T-helper 17 cell (primary cell): ENCODE measurements around the gene GNG2. TPM values are rescaled to one million over a fixed set of nuclear protein-coding genes. Genes with fewer than 3 reads are reported as not detected.

Source experiments
- ATAC-seq: fragments of 150-1000 bp; cut with Tn5 transposase; 2 replicates; pipeline ENCODE4 v1.10.0; 2021; ENCODE audit warnings: mild to moderate bottlenecking, moderate library complexity
- DNase-seq, 3 donors: peaks; one replicate each; pipeline versions ENCODE4 v3.0.0 to v3.0.0-alpha.2; 2020 to 2021
- H3K9me3 ChIP-seq: one replicate; pipeline ENCODE4 v1.7.0; 2013; ENCODE audit warnings: low read length, mild to moderate bottlenecking; ENCODE audit not compliant: control insufficient read depth, poor library complexity, severe bottlenecking
- H3K27ac Mint-ChIP-seq: one replicate; pipeline ENCODE4 v1.8.0; 2022; ENCODE audit warnings: mild to moderate bottlenecking, moderate library complexity, mixed read lengths
- H3K27me3 Mint-ChIP-seq: one replicate; pipeline ENCODE4 v1.8.0; 2022; ENCODE audit warnings: mixed read lengths
- H3K36me3 Mint-ChIP-seq: one replicate; pipeline ENCODE4 v1.8.0; 2022; ENCODE audit warnings: low read depth, mixed read lengths
- H3K4me1 Mint-ChIP-seq: one replicate; pipeline ENCODE4 v1.8.0; 2022; ENCODE audit warnings: mild to moderate bottlenecking, mixed read lengths
- H3K4me3 Mint-ChIP-seq: one replicate; pipeline ENCODE4 v1.8.0; 2022; ENCODE audit warnings: mild to moderate bottlenecking, moderate library complexity, mixed read lengths
- total RNA-seq, 4 donors: library from RNA in 2 of 4; stranded (reverse) in 2 of 4; gene quantifications; one replicate each; pipeline ENCODE4 v1.2.3 and lab custom pipeline; 2022 to 2026

Gene GNG2
- total RNA-seq, 2 donors from 2014 or later = 194 to 208 TPM

- Mint-ChIP-seq H3K36me3 (peaks cover 4% of the 10 kb centered on the region), H3K4me3 (no peak overlapping the region), H3K27ac (no peak overlapping the region), H3K27me3 (peaks cover 11% of the 10 kb centered on the region), H3K4me1 (no peaks in the 10 kb centered on the region)
- DNase-seq = peak; percentile 62 to 81 (median 65)
- H3K9me3 ChIP-seq = no peaks in the 10 kb centered on the region
- peak; percentile 86 for ATAC-seq
These were observed 118.8 kb downstream of the GNG2 start for GRCh38 chr14:51979088-51979709.

DNA sequence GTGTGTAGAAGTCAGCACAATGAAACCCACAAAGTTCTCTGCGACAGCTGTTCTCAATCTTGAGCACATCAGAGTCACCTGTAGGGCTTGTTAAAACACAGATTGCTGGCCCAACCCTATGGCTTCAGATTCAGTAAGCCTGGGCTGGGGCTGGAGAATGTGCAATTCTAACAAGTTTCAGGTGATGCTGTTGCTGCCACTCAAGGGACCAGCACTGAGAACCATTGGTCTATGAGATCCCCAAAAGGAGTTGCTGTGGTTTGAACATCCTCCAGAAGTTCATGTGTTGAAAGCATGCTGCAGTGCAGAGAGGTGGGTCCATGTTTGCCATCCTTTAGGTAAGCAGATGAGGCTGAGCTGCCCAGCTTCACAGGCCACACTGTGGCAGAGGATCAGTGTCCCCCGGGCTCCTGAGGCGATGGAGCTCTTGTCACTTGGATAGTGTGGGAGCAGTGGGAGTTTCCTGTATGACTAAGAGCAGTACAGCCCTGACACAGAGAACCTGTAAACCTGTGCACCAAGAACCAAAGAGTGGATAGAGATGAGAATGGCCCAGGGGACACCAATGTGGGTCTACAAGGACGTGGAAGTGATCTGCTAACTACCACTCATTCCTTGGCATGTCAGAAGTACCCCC, 120.9 kb downstream of the GNG2 start:
- no peak overlapping the region for H3K27ac Mint-ChIP-seq
- peaks cover 16% of the 10 kb centered on the region for H3K27me3 Mint-ChIP-seq
- no peak for DNase-seq
- peaks cover 4% of the 10 kb centered on the region for H3K36me3 Mint-ChIP-seq
- no peaks in the 10 kb centered on the region for H3K9me3 ChIP-seq
- peaks cover 5% of the 10 kb centered on the region for H3K4me1 Mint-ChIP-seq
- ATAC-seq = no peak
- no peak overlapping the region for H3K4me3 Mint-ChIP-seq

DNA sequence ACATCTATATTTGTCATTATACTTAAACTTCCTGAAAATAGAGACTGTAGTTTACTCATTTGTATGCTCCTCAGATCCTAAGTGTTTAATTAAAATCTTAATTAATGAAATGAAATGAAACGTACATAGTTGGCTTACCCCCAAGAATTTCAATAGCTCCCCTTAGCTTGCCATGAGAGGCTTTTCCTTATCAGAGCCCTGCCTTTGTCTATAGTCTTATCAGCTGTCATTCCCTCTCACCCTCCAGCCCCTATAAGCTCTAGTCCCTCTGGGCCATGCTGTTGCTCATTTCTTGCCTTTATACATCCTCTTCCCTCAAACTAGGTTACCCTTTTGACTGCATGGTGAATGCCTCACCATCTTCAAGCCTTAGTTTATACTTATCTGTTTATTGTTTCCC, 127.8 kb downstream of the GNG2 start:
- peak overlapping the region; percentile 97 for H3K27ac Mint-ChIP-seq
- H3K4me1 Mint-ChIP-seq = peaks cover 18% of the 10 kb centered on the region
- no peaks in the 10 kb centered on the region for H3K9me3 ChIP-seq
- ATAC-seq (no peak), DNase-seq (no peak)
- H3K27me3 Mint-ChIP-seq = peaks cover 5% of the 10 kb centered on the region
- H3K4me3 Mint-ChIP-seq = peak overlapping the region; percentile 98
- H3K36me3 Mint-ChIP-seq = no peaks in the 10 kb centered on the region

GRCh38 chr14:51989293-51990234, 129.2 kb downstream of the GNG2 start, which contains the start of gene RTRAF:
Gene RTRAF, plus strand, starts transcription at chr14:51989546. Its CDS starts 94 bp downstream, at chr14:51989640.
- peak within 1 kb of the TSS; percentile 98 for H3K4me3 Mint-ChIP-seq
- ATAC-seq (peak; percentile 97), DNase-seq (peak; percentile 88 to 90 (median 88))
- H3K27ac Mint-ChIP-seq = peak within 1 kb of the TSS; percentile 97
- H3K36me3 Mint-ChIP-seq = peaks cover 5% of the 10 kb centered on the region
- no peaks in the 10 kb centered on the region for H3K9me3 ChIP-seq
- H3K4me1 Mint-ChIP-seq = peaks cover 22% of the 10 kb centered on the region
- peaks cover 5% of the 10 kb centered on the region for H3K27me3 Mint-ChIP-seq

DNA sequence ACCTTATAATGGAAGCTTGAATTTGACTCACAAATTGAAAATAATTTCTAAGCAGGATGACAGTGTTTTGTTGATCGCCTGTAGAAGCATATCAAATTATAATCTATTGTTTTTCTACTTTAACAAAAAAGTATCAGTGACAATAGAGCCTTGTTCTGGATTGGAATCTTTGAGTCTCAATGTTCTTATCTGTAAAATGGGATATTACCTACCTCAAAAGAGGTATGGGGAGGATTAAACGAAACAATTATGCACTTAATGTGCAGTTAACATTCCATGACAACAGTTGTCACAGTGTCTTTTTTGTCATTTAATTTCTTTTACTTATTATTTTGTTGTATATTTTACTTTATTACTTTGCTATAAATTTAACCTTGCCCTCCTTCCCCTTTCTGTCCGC, 130.1 kb downstream of the GNG2 start:
- Mint-ChIP-seq H3K4me3 (peak overlapping the region; percentile 98), H3K27me3 (no peaks in the 10 kb centered on the region), H3K4me1 (peaks cover 20% of the 10 kb centered on the region), H3K27ac (peak overlapping the region; percentile 97), H3K36me3 (peaks cover 11% of the 10 kb centered on the region)
- ATAC-seq (no peak), DNase-seq (no peak)
- no peaks in the 10 kb centered on the region for H3K9me3 ChIP-seq

DNA sequence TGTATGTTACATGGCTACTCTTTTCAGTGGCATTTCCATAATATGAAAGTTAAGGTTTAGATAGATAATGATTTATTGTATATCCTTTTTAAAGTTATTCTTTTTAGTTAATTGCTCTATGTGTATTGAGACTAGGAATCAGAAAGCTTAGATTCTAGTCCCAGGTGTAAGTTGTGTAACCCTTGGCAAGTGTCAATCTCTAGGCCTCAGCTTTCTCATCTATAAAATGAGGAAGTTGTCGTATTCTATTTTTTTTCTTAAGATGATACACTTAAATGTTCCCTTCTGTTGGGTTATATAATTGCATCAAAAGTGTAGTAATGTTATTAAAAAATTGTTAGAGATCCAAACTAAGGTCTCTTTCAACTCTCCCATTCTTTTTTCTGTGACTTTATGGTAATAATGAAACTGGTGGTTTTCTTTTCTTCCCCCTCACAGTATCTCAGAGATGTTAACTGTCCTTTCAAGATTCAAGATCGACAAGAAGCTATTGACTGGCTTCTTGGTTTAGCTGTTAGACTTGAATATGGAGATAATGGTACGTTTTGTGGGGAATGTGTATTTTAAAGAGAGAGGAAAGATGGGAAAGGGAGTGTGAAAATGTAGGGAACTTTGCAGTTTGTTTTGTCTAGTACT, 133.0 kb downstream of the GNG2 start:
- ATAC-seq (no peak), DNase-seq (no peak)
- Mint-ChIP-seq H3K4me1 (peaks cover 19% of the 10 kb centered on the region), H3K27me3 (no peaks in the 10 kb centered on the region), H3K36me3 (peaks cover 11% of the 10 kb centered on the region), H3K27ac (peak overlapping the region; percentile 85), H3K4me3 (no peak overlapping the region)
- no peaks in the 10 kb centered on the region for H3K9me3 ChIP-seq

GRCh38 chr14:51996148-51996746, 135.8 kb downstream of the GNG2 start:
- H3K4me3 Mint-ChIP-seq = no peak overlapping the region
- no peaks in the 10 kb centered on the region for H3K9me3 ChIP-seq
- ATAC-seq (peak; percentile 44), DNase-seq (no peak)
- H3K4me1 Mint-ChIP-seq = peaks cover 8% of the 10 kb centered on the region
- H3K27ac Mint-ChIP-seq = no peak overlapping the region
- peaks cover 11% of the 10 kb centered on the region for H3K36me3 Mint-ChIP-seq
- no peaks in the 10 kb centered on the region for H3K27me3 Mint-ChIP-seq

DNA sequence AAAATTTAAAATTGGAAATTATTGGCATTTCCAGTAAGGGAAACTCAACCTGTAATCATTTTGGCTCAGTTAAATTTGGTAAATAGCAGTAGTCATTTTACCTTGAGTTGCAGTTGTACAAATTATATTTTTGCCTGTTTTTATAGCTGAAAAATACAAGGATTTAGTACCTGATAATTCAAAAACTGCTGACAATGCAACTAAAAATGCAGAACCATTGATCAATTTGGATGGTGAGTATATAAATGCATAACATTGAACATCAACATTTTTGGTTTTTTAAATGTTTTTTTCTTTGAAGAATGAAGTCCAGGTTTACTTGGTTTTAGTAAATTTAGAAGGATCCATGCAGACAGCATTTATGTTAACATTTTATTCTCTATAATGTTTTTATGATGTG, 137.9 kb downstream of the GNG2 start:
- H3K9me3 ChIP-seq = no peaks in the 10 kb centered on the region
- peaks cover 11% of the 10 kb centered on the region for H3K36me3 Mint-ChIP-seq
- DNase-seq = no peak
- no peak overlapping the region for H3K27ac Mint-ChIP-seq
- no peaks in the 10 kb centered on the region for H3K27me3 Mint-ChIP-seq
- ATAC-seq = no peak
- H3K4me1 Mint-ChIP-seq = peaks cover 8% of the 10 kb centered on the region
- no peak overlapping the region for H3K4me3 Mint-ChIP-seq

DNA sequence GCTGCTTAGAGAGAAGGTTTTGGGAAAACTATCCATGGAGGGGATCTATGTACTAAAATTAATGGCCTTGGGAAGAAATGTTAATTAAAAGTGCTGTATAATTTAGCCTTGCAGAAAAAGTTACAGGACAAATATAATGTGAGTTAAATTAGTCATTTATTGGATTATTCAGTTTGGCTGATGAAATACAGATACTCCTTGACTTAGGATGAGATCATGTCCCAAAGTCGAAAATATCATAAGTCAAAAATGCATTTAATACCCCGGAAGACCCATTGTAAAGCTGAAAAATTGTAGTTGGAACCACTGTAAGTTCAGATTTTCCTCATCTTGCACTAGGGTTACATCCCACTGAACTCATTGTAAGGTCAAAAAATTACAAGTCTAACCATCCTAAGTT, 138.7 kb downstream of the GNG2 start:
- ATAC-seq = no peak
- H3K36me3 Mint-ChIP-seq = peaks cover 8% of the 10 kb centered on the region
- peaks cover 4% of the 10 kb centered on the region for H3K4me1 Mint-ChIP-seq
- H3K4me3 Mint-ChIP-seq = no peak overlapping the region
- H3K9me3 ChIP-seq = no peaks in the 10 kb centered on the region
- H3K27ac Mint-ChIP-seq = no peak overlapping the region
- no peak for DNase-seq
- no peaks in the 10 kb centered on the region for H3K27me3 Mint-ChIP-seq

DNA sequence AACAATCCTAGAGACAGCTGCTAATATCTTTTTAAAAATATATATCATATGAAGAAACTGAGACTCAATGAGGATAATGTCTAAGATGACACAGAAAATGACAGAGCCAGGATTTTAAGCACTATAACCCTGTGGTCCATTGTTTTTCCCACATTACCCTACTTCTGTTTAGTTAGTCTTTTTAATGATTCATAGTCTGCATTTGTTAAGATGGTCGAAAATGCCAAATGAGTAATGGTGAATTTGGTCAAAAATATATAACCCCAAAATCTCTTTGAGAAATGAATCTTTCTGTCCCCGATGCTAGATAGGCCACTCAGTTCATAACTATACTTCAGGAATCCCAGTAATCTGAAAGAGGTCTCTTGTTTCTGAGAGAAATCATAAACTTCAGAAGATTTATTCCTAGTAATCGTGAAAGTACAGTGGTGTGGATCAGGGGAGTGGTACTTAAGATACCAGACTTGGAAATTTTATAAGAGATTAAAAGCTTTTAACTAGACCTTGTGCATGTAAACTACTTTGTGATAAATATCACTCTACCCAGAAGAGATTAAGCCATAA, 139.7 kb downstream of the GNG2 start:
- Mint-ChIP-seq H3K36me3 (peaks cover 5% of the 10 kb centered on the region), H3K27ac (no peak overlapping the region), H3K4me1 (no peaks in the 10 kb centered on the region), H3K27me3 (no peaks in the 10 kb centered on the region), H3K4me3 (no peak overlapping the region)
- H3K9me3 ChIP-seq = no peaks in the 10 kb centered on the region
- DNase-seq (no peak), ATAC-seq (no peak)

DNA sequence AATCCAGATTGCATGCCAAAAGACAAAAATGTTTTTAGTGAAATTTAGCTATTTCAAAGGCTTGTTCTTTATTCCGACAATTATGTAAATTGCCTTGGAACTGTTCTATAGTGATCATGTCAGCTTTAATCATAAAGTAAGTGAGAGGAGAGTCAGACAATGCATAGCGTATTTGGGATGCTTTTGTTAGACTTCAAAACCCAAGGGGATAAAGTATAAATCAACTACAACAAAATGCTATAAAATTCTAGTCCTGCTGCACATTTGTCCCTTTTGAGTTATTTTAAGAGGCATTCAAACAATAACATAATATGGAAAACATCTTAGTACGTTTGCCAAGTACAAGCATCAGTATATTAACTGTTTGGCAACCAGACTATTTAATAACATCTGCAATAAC, 140.3 kb downstream of the GNG2 start:
- Mint-ChIP-seq H3K4me3 (no peak overlapping the region), H3K4me1 (no peaks in the 10 kb centered on the region), H3K27me3 (no peaks in the 10 kb centered on the region), H3K27ac (no peak overlapping the region), H3K36me3 (peaks cover 6% of the 10 kb centered on the region)
- H3K9me3 ChIP-seq = no peaks in the 10 kb centered on the region
- no peak for DNase-seq
- no peak for ATAC-seq

DNA sequence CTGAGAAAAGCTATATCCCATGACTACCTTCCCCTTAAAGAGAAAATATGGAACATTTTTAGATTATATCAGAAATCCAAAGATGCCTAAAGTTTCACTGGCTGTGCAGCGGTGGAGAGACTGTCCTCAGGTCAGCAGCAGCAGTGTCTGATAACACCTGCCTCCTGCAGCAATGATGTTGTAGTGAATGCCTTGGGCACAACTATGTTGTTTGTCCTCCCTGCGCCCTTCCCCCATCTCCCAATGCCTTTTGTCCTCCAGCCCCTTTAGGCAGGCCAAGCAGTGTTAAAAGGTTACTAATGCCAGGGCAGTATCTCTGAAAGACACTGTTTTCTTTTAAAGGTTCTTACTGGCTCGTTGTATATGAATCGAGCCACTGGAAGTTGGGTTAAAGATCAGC, 142.1 kb downstream of the GNG2 start:
- H3K9me3 ChIP-seq = no peaks in the 10 kb centered on the region
- peaks cover 6% of the 10 kb centered on the region for H3K36me3 Mint-ChIP-seq
- no peak for ATAC-seq
- H3K27ac Mint-ChIP-seq = no peak overlapping the region
- H3K4me1 Mint-ChIP-seq = no peaks in the 10 kb centered on the region
- H3K4me3 Mint-ChIP-seq = no peak overlapping the region
- no peaks in the 10 kb centered on the region for H3K27me3 Mint-ChIP-seq
- DNase-seq = no peak
